ENCODE measurements around the gene STXBP6.
"Not testable (repeated sequence)": the region's sequence is repeated elsewhere in the genome, so short reads cannot be mapped to it uniquely, and the experiment has no call there.

DNA sequence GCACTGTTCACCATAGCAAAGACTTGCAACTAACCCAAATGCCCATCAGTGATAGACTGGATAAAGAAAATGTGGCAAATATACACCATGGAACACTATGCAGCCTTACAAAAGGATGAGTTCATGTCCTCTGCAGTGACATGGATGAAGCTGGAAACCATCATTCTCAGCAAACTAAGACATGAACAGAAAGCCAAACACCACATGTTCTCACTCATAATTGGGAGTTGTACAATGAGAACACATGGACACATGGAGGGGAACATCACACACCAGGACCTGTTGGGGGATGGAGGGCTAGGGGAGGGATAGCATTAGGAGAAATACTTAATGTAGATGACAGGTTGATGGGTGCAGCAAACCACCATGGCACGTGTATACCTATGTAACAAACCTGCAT, 276.4 kb downstream of the STXBP6 start:
- not testable (repeated sequence) for TF ChIP-seq CTCF (conservative IDR thresholded peaks at IDR 0.05); ZFX (IDR thresholded peaks at IDR 0.05)

Data from C4-2B (cell line).